CD8-positive, alpha-beta memory T cell (primary cell): Measurements from ENCODE around the gene PPARD. TPM values are rescaled to one million over a fixed set of nuclear protein-coding genes. Genes with fewer than 3 reads are reported as not detected.

Experiments used
- CTCF ChIA-PET: fragments of 350-600 bp; sonication (Branson Sonifier 250); formaldehyde crosslinking; loops from one replicate; lab custom pipeline; 2021; ENCODE audit warnings: antibody characterized with exemption; lab: Charles Lee
- POLR2A ChIA-PET: fragments of 350-600 bp; sonication (Branson Sonifier 250); formaldehyde crosslinking; loops from one replicate; lab custom pipeline; 2021; ENCODE audit warnings: antibody characterized with exemption; lab: Charles Lee
- DNase-seq, 5 donors: peaks; one replicate each; pipeline versions ENCODE4 v3.0.0 to v3.0.0-alpha.2; 2020 to 2022; ENCODE audit warnings: mixed read lengths in 1 of 5
- H3K27ac ChIP-seq: one replicate; pipeline ENCODE4 v1.7.0; 2013; ENCODE audit warnings: low read depth, mild to moderate bottlenecking, low read length, moderate library complexity
- H3K27me3 ChIP-seq: 2 replicates; pipeline ENCODE4 v1.7.0; 2013; ENCODE audit warnings: low read length, mild to moderate bottlenecking; ENCODE audit not compliant: insufficient read depth, poor library complexity, severe bottlenecking
- H3K36me3 ChIP-seq: 2 replicates; pipeline ENCODE4 v1.7.0; 2013; ENCODE audit warnings: mild to moderate bottlenecking, low read length, moderate library complexity; ENCODE audit not compliant: insufficient read depth
- H3K4me1 ChIP-seq: 2 replicates; pipeline ENCODE4 v1.7.0; 2013; ENCODE audit warnings: mild to moderate bottlenecking, low read length, moderate library complexity; ENCODE audit not compliant: insufficient read depth
- H3K4me3 ChIP-seq: 2 replicates; pipeline ENCODE4 v1.7.0; 2013; ENCODE audit warnings: mild to moderate bottlenecking, low read length
- H3K9me3 ChIP-seq: 2 replicates; pipeline ENCODE4 v1.7.0; 2013; ENCODE audit warnings: mild to moderate bottlenecking, low read length
- H3K27ac Mint-ChIP-seq, 8 donors: one replicate each; pipeline ENCODE4 v1.8.0; 2020 to 2021; ENCODE audit warnings: mixed read lengths in 8 of 8, mild to moderate bottlenecking in 6 of 8, inconsistent platforms in 3 of 8, moderate library complexity in 3 of 8
- H3K27me3 Mint-ChIP-seq, 2 donors: one replicate each; pipeline ENCODE4 v1.8.0; 2020 to 2021; ENCODE audit warnings: mixed read lengths in 2 of 2, mild to moderate bottlenecking in 1 of 2, moderate library complexity in 1 of 2
- H3K36me3 Mint-ChIP-seq, 3 donors: one replicate each; pipeline ENCODE4 v1.8.0; 2020 to 2021; ENCODE audit warnings: mixed read lengths in 3 of 3, inconsistent platforms in 1 of 3, mild to moderate bottlenecking in 1 of 3
- H3K4me1 Mint-ChIP-seq, 3 donors: one replicate each; pipeline ENCODE4 v1.8.0; 2020 to 2021; ENCODE audit warnings: mixed read lengths in 3 of 3, inconsistent platforms in 1 of 3, mild to moderate bottlenecking in 1 of 3
- H3K4me3 Mint-ChIP-seq, 7 donors: one replicate each; pipeline ENCODE4 v1.8.0; 2020 to 2021; ENCODE audit warnings: mixed read lengths in 7 of 7, mild to moderate bottlenecking in 6 of 7, moderate library complexity in 4 of 7, inconsistent platforms in 2 of 7
- H3K9me3 Mint-ChIP-seq, 5 donors: one replicate each; pipeline ENCODE4 v1.8.0; 2020 to 2022; ENCODE audit warnings: mixed read lengths in 5 of 5, mild to moderate bottlenecking in 3 of 5, moderate library complexity in 2 of 5, inconsistent platforms in 1 of 5
- polyA plus RNA-seq: library from polyadenylated mRNA; unstranded; fragments of 300-500 nt; fragmentation: Illumina TruSeq; gene quantifications from one replicate; pipeline ENCODE4 v1.2.3, GENCODE V29; 2021
- total RNA-seq, 2 experiments: library from RNA; stranded (reverse); gene quantifications; one replicate each; pipeline ENCODE4 v1.2.3, GENCODE V29; 2021

PPARD gene
- total and polyA plus RNA-seq, 3 experiments from 2014 or later: 7.7 to 16.2 (median 14.8) TPM

DNA sequence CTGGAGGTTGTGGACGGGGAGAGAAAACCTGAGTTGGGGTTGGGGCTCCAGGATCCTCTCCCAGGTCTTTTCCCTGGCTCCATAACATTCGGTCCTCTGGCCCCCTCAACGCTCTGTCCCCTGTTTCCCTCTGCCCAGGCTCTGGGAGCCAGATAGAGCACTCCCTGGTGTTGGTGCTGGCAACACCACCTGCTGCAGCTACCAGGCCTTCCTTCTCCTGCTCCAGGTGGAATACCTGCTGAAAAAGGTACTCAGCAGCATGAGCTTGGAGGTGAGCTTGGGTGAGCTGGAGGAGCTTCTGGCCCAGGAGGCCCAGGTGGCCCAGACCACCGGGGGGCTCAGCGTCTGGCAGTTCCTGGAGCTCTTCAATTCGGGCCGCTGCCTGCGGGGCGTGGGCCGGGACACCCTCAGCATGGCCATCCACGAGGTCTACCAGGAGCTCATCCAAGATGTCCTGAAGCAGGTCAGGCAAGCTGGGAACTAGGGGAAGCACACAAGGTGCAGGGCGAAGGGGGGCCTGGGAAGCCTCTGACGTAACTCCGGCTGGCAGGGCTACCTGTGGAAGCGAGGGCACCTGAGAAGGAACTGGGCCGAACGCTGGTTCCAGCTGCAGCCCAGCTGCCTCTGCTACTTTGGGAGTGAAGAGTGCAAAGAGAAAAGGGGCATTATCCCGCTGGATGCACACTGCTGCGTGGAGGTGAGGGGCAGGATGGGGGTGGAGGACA, 30.1 kb upstream of the PPARD start:
- Mint-ChIP-seq H3K27ac (peak overlapping the region; percentile 96 to 99 (median 98)), H3K4me3 (peak overlapping the region; percentile 71 to 93 (median 84)), H3K4me1 (peaks cover 81 to 96% (median 93%) of the 10 kb centered on the region in 3 donors), H3K9me3 (no peaks in the 10 kb centered on the region), H3K27me3 (no peaks in the 10 kb centered on the region), H3K36me3 (peaks cover 13 to 85% (median 32%) of the 10 kb centered on the region in 3 donors)
- DNase-seq: no peak
- Histone ChIP-seq H3K36me3 (peaks cover 22% of the 10 kb centered on the region), H3K4me3 (peak overlapping the region; percentile 56), H3K9me3 (no peaks in the 10 kb centered on the region), H3K27me3 (no peaks in the 10 kb centered on the region), H3K27ac (peak overlapping the region; percentile 69), H3K4me1 (peaks cover 87% of the 10 kb centered on the region)
- POLR2A ChIA-PET: interaction anchor here (0.5 to 3.2 kb wide), 4 partner anchors 9 to 28 kb away, joined by 3 to 16 read pairs (median 11); partner anchors contain the start of gene DEF6
- CTCF ChIA-PET: interaction anchor here (1.2 to 4.4 kb wide), 6 partner anchors 9 to 19 kb away, joined by 5 to 28 read pairs (median 6); partner anchors contain the start of gene DEF6

- H3K4me1 Mint-ChIP-seq: peaks cover 78 to 93% (median 89%) of the 10 kb centered on the region in 3 donors
- peaks cover 13 to 85% (median 33%) of the 10 kb centered on the region in 3 donors for H3K36me3 Mint-ChIP-seq
- peaks cover 22% of the 10 kb centered on the region for H3K36me3 ChIP-seq
- CTCF ChIA-PET: interaction anchor here (1.2 to 4.4 kb wide), 5 partner anchors 9 to 15 kb away, joined by 5 to 28 read pairs (median 6); partner anchors contain the start of gene DEF6
- H3K27ac Mint-ChIP-seq: peak overlapping the region; percentile 96 to 99 (median 98)
- H3K4me1 ChIP-seq: peaks cover 84% of the 10 kb centered on the region
- POLR2A ChIA-PET: interaction anchor here (0.5 to 0.6 kb wide), 2 partner anchors 28 to 36 kb away, joined by 4 to 16 read pairs; no protein-coding TSS in a partner anchor
- H3K9me3 ChIP-seq: no peaks in the 10 kb centered on the region
- DNase-seq: no peak
- H3K9me3 Mint-ChIP-seq: no peaks in the 10 kb centered on the region
- no peaks in the 10 kb centered on the region for H3K27me3 ChIP-seq
- no peak overlapping the region for H3K27ac ChIP-seq
- no peaks in the 10 kb centered on the region for H3K27me3 Mint-ChIP-seq
- peak overlapping the region; percentile 56 for H3K4me3 ChIP-seq
- H3K4me3 Mint-ChIP-seq: peak overlapping the region; percentile 71 to 93 (median 84)
Observed at GRCh38 chr6:35312807-35313206, 29.6 kb upstream of the PPARD start.

DNA sequence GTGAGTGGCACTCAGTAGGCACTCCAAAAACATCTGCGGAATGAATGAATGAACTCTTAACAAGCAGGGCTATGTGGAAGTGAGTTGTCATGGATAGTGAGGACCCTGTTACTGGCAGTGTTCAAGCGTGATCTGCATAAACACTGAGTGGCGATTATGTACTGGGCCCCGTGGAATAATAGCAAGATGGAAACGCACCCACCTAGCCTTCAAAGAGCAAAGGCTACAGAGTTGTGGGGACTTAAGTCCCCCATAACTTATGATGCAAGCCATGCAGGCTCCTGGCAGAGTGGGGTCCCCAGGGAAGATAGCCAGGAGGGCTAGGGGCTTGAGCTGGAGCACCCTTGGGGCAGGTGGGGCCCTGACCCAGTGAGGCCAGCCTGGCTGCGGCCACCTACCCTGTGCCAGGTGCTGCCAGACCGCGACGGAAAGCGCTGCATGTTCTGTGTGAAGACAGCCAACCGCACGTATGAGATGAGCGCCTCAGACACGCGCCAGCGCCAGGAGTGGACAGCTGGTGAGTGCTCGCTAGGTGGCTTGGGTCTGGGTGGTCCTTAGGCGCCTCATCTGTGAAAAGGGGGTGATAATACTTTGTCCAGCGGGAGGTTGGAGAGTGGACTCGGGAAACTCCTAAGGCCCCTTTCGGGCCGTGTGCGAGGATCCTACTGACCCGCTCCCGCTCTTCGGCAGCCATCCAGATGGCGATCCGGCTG, 24.7 kb upstream of the PPARD start:
- DNase-seq: no peak
- no peak overlapping the region for H3K4me3 ChIP-seq
- H3K9me3 ChIP-seq: no peaks in the 10 kb centered on the region
- H3K36me3 ChIP-seq: peaks cover 64% of the 10 kb centered on the region
- no peak overlapping the region for H3K27ac ChIP-seq
- Mint-ChIP-seq H3K27ac (peak overlapping the region in 5 of 8 donors; percentile 33 to 62 (median 48)), H3K9me3 (peaks cover 0 to 1% (median 0%) of the 10 kb centered on the region in 5 donors), H3K27me3 (no peaks in the 10 kb centered on the region), H3K4me3 (no peak overlapping the region), H3K36me3 (peaks cover 22 to 89% (median 41%) of the 10 kb centered on the region in 3 donors), H3K4me1 (peaks cover 40 to 56% (median 56%) of the 10 kb centered on the region in 3 donors)
- POLR2A ChIA-PET: interaction anchor here (1.0 kb wide), 1 partner anchor 15 kb away, joined by 4 read pairs; no protein-coding TSS in a partner anchor
- H3K27me3 ChIP-seq: no peaks in the 10 kb centered on the region
- peaks cover 41% of the 10 kb centered on the region for H3K4me1 ChIP-seq
- CTCF ChIA-PET: interaction anchor here (0.6 to 18.1 kb wide), 3 partner anchors 10 to 1520 kb away, joined by 3 to 295 read pairs (median 15); partner anchors contain the start of gene DEF6

GRCh38 chr6:35318196-35319171, 23.9 kb upstream of the PPARD start:
- no peak for DNase-seq
- H3K27ac Mint-ChIP-seq: peak overlapping the region in 2 of 8 donors; percentile 40 to 59
- H3K9me3 ChIP-seq: no peaks in the 10 kb centered on the region
- no peaks in the 10 kb centered on the region for H3K27me3 ChIP-seq
- POLR2A ChIA-PET: interaction anchor here (0.7 to 1.0 kb wide), 2 partner anchors 10 to 16 kb away, joined by 3 to 4 read pairs; no protein-coding TSS in a partner anchor
- peaks cover 22 to 91% (median 40%) of the 10 kb centered on the region in 3 donors for H3K36me3 Mint-ChIP-seq
- no peak overlapping the region for H3K4me3 ChIP-seq
- no peak overlapping the region for H3K27ac ChIP-seq
- peaks cover 0 to 1% (median 0%) of the 10 kb centered on the region in 5 donors for H3K9me3 Mint-ChIP-seq
- peaks cover 34 to 48% (median 47%) of the 10 kb centered on the region in 3 donors for H3K4me1 Mint-ChIP-seq
- peaks cover 72% of the 10 kb centered on the region for H3K36me3 ChIP-seq
- CTCF ChIA-PET: interaction anchor here (0.6 to 18.1 kb wide), 4 partner anchors 9 to 1519 kb away, joined by 3 to 295 read pairs (median 9); partner anchors contain the start of gene DEF6
- H3K4me1 ChIP-seq: peaks cover 33% of the 10 kb centered on the region
- H3K27me3 Mint-ChIP-seq: no peaks in the 10 kb centered on the region
- H3K4me3 Mint-ChIP-seq: peak overlapping the region in 1 of 7 donors; percentile 29

DNA sequence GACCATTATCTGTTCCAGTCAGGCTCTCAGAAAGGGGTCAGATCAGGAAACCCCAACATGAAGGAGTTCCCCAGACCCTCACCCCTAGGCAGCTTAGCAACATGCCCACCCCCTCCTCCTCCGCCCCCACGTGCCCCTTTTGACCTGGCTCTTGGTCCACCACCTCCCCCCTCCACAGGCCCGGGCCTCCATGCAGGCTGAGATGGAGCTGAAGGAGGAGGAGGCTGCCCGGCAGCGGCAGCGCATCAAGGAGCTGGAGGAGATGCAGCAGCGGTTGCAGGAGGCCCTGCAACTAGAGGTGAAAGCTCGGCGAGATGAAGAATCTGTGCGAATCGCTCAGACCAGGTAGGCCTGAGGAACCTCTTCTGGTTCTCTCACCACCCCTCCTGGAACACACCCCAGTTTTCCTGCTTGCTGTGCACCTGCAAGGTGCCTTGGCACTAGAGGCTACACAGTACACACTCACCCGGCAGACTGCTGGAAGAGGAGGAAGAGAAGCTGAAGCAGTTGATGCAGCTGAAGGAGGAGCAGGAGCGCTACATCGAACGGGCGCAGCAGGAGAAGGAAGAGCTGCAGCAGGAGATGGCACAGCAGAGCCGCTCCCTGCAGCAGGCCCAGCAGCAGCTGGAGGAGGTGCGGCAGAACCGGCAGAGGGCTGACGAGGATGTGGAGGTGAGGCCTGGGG, 22.9 kb upstream of the PPARD start:
- DNase-seq: no peak
- H3K9me3 ChIP-seq: no peaks in the 10 kb centered on the region
- H3K27ac Mint-ChIP-seq: peak overlapping the region in 3 of 8 donors; percentile 43 to 81 (median 75)
- H3K4me1 ChIP-seq: peaks cover 24% of the 10 kb centered on the region
- peaks cover 0 to 1% (median 0%) of the 10 kb centered on the region in 5 donors for H3K9me3 Mint-ChIP-seq
- ChIA-PET POLR2A (interaction anchor here (0.6 kb wide), 1 partner anchor 29 kb away, joined by 4 read pairs; no protein-coding TSS in a partner anchor), CTCF (interaction anchor here (1.0 to 18.1 kb wide), 4 partner anchors 8 to 24 kb away, joined by 3 to 295 read pairs (median 4); partner anchors contain the start of gene DEF6)
- no peaks in the 10 kb centered on the region for H3K27me3 ChIP-seq
- peaks cover 26 to 38% (median 37%) of the 10 kb centered on the region in 3 donors for H3K4me1 Mint-ChIP-seq
- H3K27me3 Mint-ChIP-seq: no peaks in the 10 kb centered on the region
- H3K36me3 ChIP-seq: peaks cover 74% of the 10 kb centered on the region
- H3K4me3 ChIP-seq: no peak overlapping the region
- H3K36me3 Mint-ChIP-seq: peaks cover 21 to 84% (median 36%) of the 10 kb centered on the region in 3 donors
- H3K4me3 Mint-ChIP-seq: no peak overlapping the region
- H3K27ac ChIP-seq: no peak overlapping the region

GRCh38 chr6:35320031-35320410, 22.3 kb upstream of the PPARD start:
- POLR2A ChIA-PET: interaction anchor here (0.6 kb wide), 1 partner anchor 29 kb away, joined by 4 read pairs; no protein-coding TSS in a partner anchor
- no peak overlapping the region for H3K27ac ChIP-seq
- no peak for DNase-seq
- peaks cover 79% of the 10 kb centered on the region for H3K36me3 ChIP-seq
- H3K4me1 ChIP-seq: peaks cover 19% of the 10 kb centered on the region
- H3K4me3 ChIP-seq: no peak overlapping the region
- no peaks in the 10 kb centered on the region for H3K9me3 ChIP-seq
- CTCF ChIA-PET: interaction anchor here (1.0 to 18.1 kb wide), 3 partner anchors 12 to 25 kb away, joined by 3 to 295 read pairs (median 4); partner anchors contain the start of gene DEF6
- H3K36me3 Mint-ChIP-seq: peaks cover 18 to 83% (median 33%) of the 10 kb centered on the region in 3 donors
- H3K27me3 ChIP-seq: no peaks in the 10 kb centered on the region
- peak overlapping the region in 5 of 8 donors; percentile 11 to 79 (median 70) for H3K27ac Mint-ChIP-seq
- H3K9me3 Mint-ChIP-seq: peaks cover 0 to 1% (median 0%) of the 10 kb centered on the region in 5 donors
- H3K27me3 Mint-ChIP-seq: no peaks in the 10 kb centered on the region
- H3K4me3 Mint-ChIP-seq: no peak overlapping the region
- peaks cover 20 to 33% (median 32%) of the 10 kb centered on the region in 3 donors for H3K4me1 Mint-ChIP-seq
